ENCODE results near the gene BACE2.
"Not testable (repeated sequence)": the region's sequence is repeated elsewhere in the genome, so short reads cannot be mapped to it uniquely, and the experiment has no call there.

Gene BACE2

GRCh38 chr21:41243107-41243506, 75.1 kb downstream of the BACE2 start:
- no peak for DNase-seq

GRCh38 chr21:41244266-41244880, 76.4 kb downstream of the BACE2 start:
- not testable (repeated sequence) for DNase-seq

GRCh38 chr21:41245509-41246135, 77.7 kb downstream of the BACE2 start:
- DNase-seq = no peak

- DNase-seq = no peak
These were observed 78.8 kb downstream of the BACE2 start for GRCh38 chr21:41246808-41247207.

- DNase-seq = no peak
These were observed 79.9 kb downstream of the BACE2 start for GRCh38 chr21:41247561-41248545.

- DNase-seq = no peak
These were observed 81.5 kb downstream of the BACE2 start for GRCh38 chr21:41249476-41249875.

- DNase-seq = no peak
These were observed 82.6 kb downstream of the BACE2 start for GRCh38 chr21:41250519-41250918.

GRCh38 chr21:41251961-41252642, 84.1 kb downstream of the BACE2 start:
- no peak for DNase-seq

GRCh38 chr21:41254090-41254700, 86.2 kb downstream of the BACE2 start:
- DNase-seq = no peak

GRCh38 chr21:41255190-41255589, 87.2 kb downstream of the BACE2 start:
- no peak for DNase-seq

GRCh38 chr21:41256231-41256630, 88.3 kb downstream of the BACE2 start:
- not testable (repeated sequence) for DNase-seq

GRCh38 chr21:41256771-41257702, 89.1 kb downstream of the BACE2 start:
- DNase-seq = no peak

GRCh38 chr21:41258617-41259016, 90.7 kb downstream of the BACE2 start:
- DNase-seq = no peak

- DNase-seq = no peak
These were observed 92.5 kb downstream of the BACE2 start for GRCh38 chr21:41260428-41260827.

GRCh38 chr21:41267346-41267745, 99.4 kb downstream of the BACE2 start:
- no peak for DNase-seq

GRCh38 chr21:41269535-41269934, 101.6 kb downstream of the BACE2 start:
- no peak for DNase-seq

- no peak for DNase-seq
These were observed 109.2 kb downstream of the BACE2 start for GRCh38 chr21:41277196-41277595.

GRCh38 chr21:41277846-41278245, 109.9 kb downstream of the BACE2 start:
- DNase-seq = no peak

- DNase-seq = no peak
These were observed 112.4 kb downstream of the BACE2 start for GRCh38 chr21:41280115-41280919.

GRCh38 chr21:41282412-41282811, 114.5 kb downstream of the BACE2 start:
- DNase-seq = no peak
